ENCODE measurements around the gene MBD5.

MBD5 gene

GRCh38 chr2:148292431-148292830 is 271.5 kb downstream of the MBD5 start:
- no peak overlapping the region for H3K4me3 Mint-ChIP-seq
- H3K36me3 Mint-ChIP-seq: peaks cover 13% of the 10 kb centered on the region
- H3K27me3 Mint-ChIP-seq: no peaks in the 10 kb centered on the region
- no peaks in the 10 kb centered on the region for H3K9me3 Mint-ChIP-seq
- H3K4me1 Mint-ChIP-seq: no peaks in the 10 kb centered on the region
- ATAC-seq (ENCODE audit: low read depth): no peak
- DNase-seq (ENCODE audit: low spot score in 2 of 2): no peak
- H3K27ac Mint-ChIP-seq: no peak overlapping the region

GRCh38 chr2:148298196-148298595 is 277.3 kb downstream of the MBD5 start:
- no peaks in the 10 kb centered on the region for H3K27me3 Mint-ChIP-seq
- peaks cover 19% of the 10 kb centered on the region for H3K36me3 Mint-ChIP-seq
- peaks cover 3% of the 10 kb centered on the region for H3K4me1 Mint-ChIP-seq
- DNase-seq (ENCODE audit: low spot score in 2 of 2) (no peak), ATAC-seq (ENCODE audit: low read depth) (no peak)
- H3K27ac Mint-ChIP-seq: no peak overlapping the region
- no peaks in the 10 kb centered on the region for H3K9me3 Mint-ChIP-seq
- H3K4me3 Mint-ChIP-seq: no peak overlapping the region

GRCh38 chr2:148299616-148300015 is 278.7 kb downstream of the MBD5 start:
- DNase-seq (ENCODE audit: low spot score in 2 of 2) (no peak), ATAC-seq (ENCODE audit: low read depth) (no peak)
- Mint-ChIP-seq H3K36me3 (peaks cover 20% of the 10 kb centered on the region), H3K27ac (no peak overlapping the region), H3K4me3 (no peak overlapping the region), H3K27me3 (no peaks in the 10 kb centered on the region), H3K9me3 (no peaks in the 10 kb centered on the region), H3K4me1 (peaks cover 3% of the 10 kb centered on the region)

GRCh38 chr2:148300544-148300943 is 279.7 kb downstream of the MBD5 start:
- peaks cover 16% of the 10 kb centered on the region for H3K36me3 Mint-ChIP-seq

GRCh38 chr2:148301362-148301761 is 280.5 kb downstream of the MBD5 start:
- H3K9me3 Mint-ChIP-seq: no peaks in the 10 kb centered on the region
- H3K27ac Mint-ChIP-seq: no peak overlapping the region
- H3K4me1 Mint-ChIP-seq: peaks cover 3% of the 10 kb centered on the region
- no peak for ATAC-seq (ENCODE audit: low read depth)
- H3K36me3 Mint-ChIP-seq: peaks cover 16% of the 10 kb centered on the region
- DNase-seq (ENCODE audit: low spot score in 2 of 2): no peak
- H3K4me3 Mint-ChIP-seq: no peak overlapping the region
- H3K27me3 Mint-ChIP-seq: no peaks in the 10 kb centered on the region

More at GRCh38 chr2:148300544-148300943, 279.7 kb downstream of the MBD5 start:
- Mint-ChIP-seq H3K4me3 (no peak overlapping the region), H3K27me3 (no peaks in the 10 kb centered on the region), H3K27ac (no peak overlapping the region), H3K4me1 (peaks cover 3% of the 10 kb centered on the region), H3K9me3 (no peaks in the 10 kb centered on the region)
- DNase-seq (ENCODE audit: low spot score in 2 of 2) (no peak), ATAC-seq (ENCODE audit: low read depth) (no peak)

GRCh38 chr2:148302526-148302925 is 281.6 kb downstream of the MBD5 start:
- ATAC-seq (ENCODE audit: low read depth): no peak
- Mint-ChIP-seq H3K27ac (no peak overlapping the region), H3K4me1 (peaks cover 3% of the 10 kb centered on the region)

GRCh38 chr2:148303161-148303560 is 282.3 kb downstream of the MBD5 start:
- peaks cover 14% of the 10 kb centered on the region for H3K36me3 Mint-ChIP-seq
- no peaks in the 10 kb centered on the region for H3K27me3 Mint-ChIP-seq
- H3K4me3 Mint-ChIP-seq: no peak overlapping the region
- no peak overlapping the region for H3K27ac Mint-ChIP-seq
- peaks cover under 1% of the 10 kb centered on the region for H3K9me3 Mint-ChIP-seq
- ATAC-seq (ENCODE audit: low read depth) (no peak), DNase-seq (ENCODE audit: low spot score in 2 of 2) (no peak)
- H3K4me1 Mint-ChIP-seq: peaks cover 3% of the 10 kb centered on the region

More at GRCh38 chr2:148302526-148302925, 281.6 kb downstream of the MBD5 start:
- no peak for DNase-seq (ENCODE audit: low spot score in 2 of 2)
- Mint-ChIP-seq H3K36me3 (peaks cover 12% of the 10 kb centered on the region), H3K27me3 (no peaks in the 10 kb centered on the region), H3K4me3 (no peak overlapping the region), H3K9me3 (no peaks in the 10 kb centered on the region)

GRCh38 chr2:148305476-148305875 is 284.6 kb downstream of the MBD5 start:
- no peak for ATAC-seq (ENCODE audit: low read depth)
- Mint-ChIP-seq H3K27ac (no peak overlapping the region), H3K9me3 (peaks cover 1% of the 10 kb centered on the region), H3K4me3 (no peak overlapping the region), H3K36me3 (peaks cover 16% of the 10 kb centered on the region), H3K27me3 (no peaks in the 10 kb centered on the region), H3K4me1 (peaks cover 3% of the 10 kb centered on the region)
- DNase-seq (ENCODE audit: low spot score in 2 of 2): no peak

GRCh38 chr2:148306027-148306426 is 285.1 kb downstream of the MBD5 start:
- Mint-ChIP-seq H3K4me1 (peaks cover 3% of the 10 kb centered on the region), H3K4me3 (no peak overlapping the region), H3K27ac (no peak overlapping the region), H3K9me3 (peaks cover 1% of the 10 kb centered on the region), H3K36me3 (peaks cover 20% of the 10 kb centered on the region), H3K27me3 (no peaks in the 10 kb centered on the region)
- ATAC-seq (ENCODE audit: low read depth) (no peak), DNase-seq (ENCODE audit: low spot score in 2 of 2) (no peak)

GRCh38 chr2:148317598-148317997 is 296.7 kb downstream of the MBD5 start:
- H3K36me3 Mint-ChIP-seq: peaks cover 24% of the 10 kb centered on the region
- H3K4me3 Mint-ChIP-seq: no peak overlapping the region

GRCh38 chr2:148338541-148338940 is 317.6 kb downstream of the MBD5 start:
- no peaks in the 10 kb centered on the region for H3K27me3 Mint-ChIP-seq

More at GRCh38 chr2:148317598-148317997, 296.7 kb downstream of the MBD5 start:
- peaks cover 7% of the 10 kb centered on the region for H3K4me1 Mint-ChIP-seq
- no peaks in the 10 kb centered on the region for H3K9me3 Mint-ChIP-seq
- no peak for ATAC-seq (ENCODE audit: low read depth)
- H3K27me3 Mint-ChIP-seq: no peaks in the 10 kb centered on the region
- DNase-seq (ENCODE audit: low spot score in 2 of 2): no peak
- no peak overlapping the region for H3K27ac Mint-ChIP-seq

GRCh38 chr2:148342086-148342485 is 321.2 kb downstream of the MBD5 start:
- H3K4me3 Mint-ChIP-seq: no peak overlapping the region
- peaks cover 32% of the 10 kb centered on the region for H3K36me3 Mint-ChIP-seq
- DNase-seq (ENCODE audit: low spot score in 2 of 2) (no peak), ATAC-seq (ENCODE audit: low read depth) (no peak)
- no peaks in the 10 kb centered on the region for H3K27me3 Mint-ChIP-seq
- H3K9me3 Mint-ChIP-seq: peaks cover 8% of the 10 kb centered on the region
- H3K4me1 Mint-ChIP-seq: peaks cover 6% of the 10 kb centered on the region
- no peak overlapping the region for H3K27ac Mint-ChIP-seq

More at GRCh38 chr2:148338541-148338940, 317.6 kb downstream of the MBD5 start:
- peaks cover 3% of the 10 kb centered on the region for H3K9me3 Mint-ChIP-seq
- DNase-seq (ENCODE audit: low spot score in 2 of 2) (no peak), ATAC-seq (ENCODE audit: low read depth) (no peak)
- no peaks in the 10 kb centered on the region for H3K4me1 Mint-ChIP-seq
- H3K27ac Mint-ChIP-seq: no peak overlapping the region
- no peak overlapping the region for H3K4me3 Mint-ChIP-seq
- peaks cover 33% of the 10 kb centered on the region for H3K36me3 Mint-ChIP-seq

GRCh38 chr2:148350199-148350598 is 329.3 kb downstream of the MBD5 start:
- Mint-ChIP-seq H3K36me3 (peaks cover 21% of the 10 kb centered on the region), H3K4me3 (no peak overlapping the region), H3K4me1 (peaks cover 10% of the 10 kb centered on the region), H3K9me3 (peaks cover 4% of the 10 kb centered on the region), H3K27ac (no peak overlapping the region), H3K27me3 (no peaks in the 10 kb centered on the region)
- ATAC-seq (ENCODE audit: low read depth) (no peak), DNase-seq (ENCODE audit: low spot score in 2 of 2) (no peak)

- Mint-ChIP-seq H3K36me3 (peaks cover 24% of the 10 kb centered on the region), H3K4me3 (no peak overlapping the region), H3K27ac (no peak overlapping the region), H3K27me3 (no peaks in the 10 kb centered on the region), H3K9me3 (peaks cover 5% of the 10 kb centered on the region), H3K4me1 (peaks cover 4% of the 10 kb centered on the region)
- ATAC-seq (ENCODE audit: low read depth): no peak
- DNase-seq (ENCODE audit: low spot score in 2 of 2): no peak
Observed at GRCh38 chr2:148351437-148352143, 330.7 kb downstream of the MBD5 start.

GRCh38 chr2:148358375-148358774 is 337.5 kb downstream of the MBD5 start:
- no peak for ATAC-seq (ENCODE audit: low read depth)
- no peaks in the 10 kb centered on the region for H3K27me3 Mint-ChIP-seq

More at GRCh38 chr2:148358375-148358774, 337.5 kb downstream of the MBD5 start:
- Mint-ChIP-seq H3K4me3 (no peak overlapping the region), H3K36me3 (peaks cover 30% of the 10 kb centered on the region), H3K4me1 (peaks cover 2% of the 10 kb centered on the region), H3K9me3 (peaks cover 5% of the 10 kb centered on the region), H3K27ac (no peak overlapping the region)
- DNase-seq (ENCODE audit: low spot score in 2 of 2): no peak
